Loucy (cell line): Measurements from ENCODE around the gene PEAK1.

Experiments used
- H2AFZ ChIP-seq: fragments of 200-600 bp; sonication (generic); 2 replicates; pipeline ENCODE4 v1.6.0; 2016; ENCODE audit warnings: antibody characterized with exemption, mild to moderate bottlenecking, low read length, moderate library complexity
- H3F3A ChIP-seq: fragments of 200-600 bp; 2 replicates; pipeline ENCODE4 v1.6.0; 2016; ENCODE audit warnings: antibody characterized with exemption, low read depth, mild to moderate bottlenecking
- H3K27me3 ChIP-seq: fragments of 200-600 bp; sonication (generic); 2 replicates; pipeline ENCODE4 v1.6.1; 2014; ENCODE audit warnings: low read length, mild to moderate bottlenecking; ENCODE audit not compliant: insufficient read depth, poor library complexity, severe bottlenecking
- H3K36me3 ChIP-seq: fragments of 200-600 bp; sonication (generic); 2 replicates; pipeline ENCODE4 v1.6.1; 2016; ENCODE audit warnings: low read length; ENCODE audit not compliant: insufficient read depth
- H3K4me1 ChIP-seq: fragments of 200-600 bp; sonication (generic); 2 replicates; pipeline ENCODE4 v1.5.1; 2014; ENCODE audit warnings: low read length, mild to moderate bottlenecking; ENCODE audit not compliant: insufficient read depth, poor library complexity, severe bottlenecking
- H3K4me2 ChIP-seq: fragments of 200-600 bp; sonication (generic); 2 replicates; pipeline ENCODE4 v1.6.0; 2014; ENCODE audit warnings: antibody characterized with exemption, low read length, low read depth, mild to moderate bottlenecking; ENCODE audit not compliant: poor library complexity, severe bottlenecking
- H3K4me3 ChIP-seq: fragments of 200-600 bp; sonication (generic); 2 replicates; pipeline ENCODE4 v1.5.1; 2014; ENCODE audit warnings: low read length, mild to moderate bottlenecking, mixed read lengths; ENCODE audit not compliant: poor library complexity, severe bottlenecking
- H3K79me2 ChIP-seq: fragments of 200-600 bp; sonication (generic); 2 replicates; pipeline ENCODE4 v1.6.1; 2014; ENCODE audit warnings: low read length; ENCODE audit not compliant: insufficient read depth
- H3K9ac ChIP-seq: fragments of 200-600 bp; sonication (generic); 2 replicates; pipeline ENCODE4 v1.6.0; 2014; ENCODE audit warnings: mild to moderate bottlenecking, low read depth, low read length, moderate library complexity; ENCODE audit not compliant: poor library complexity, severe bottlenecking
- H3K9me2 ChIP-seq: fragments of 200-600 bp; sonication (generic); replicated peaks from 2 replicates; pipeline ENCODE4 v1.6.1; 2016; ENCODE audit warnings: low read depth, low read length, mixed read lengths
- H3K9me3 ChIP-seq: fragments of 200-600 bp; sonication (generic); 2 replicates; pipeline ENCODE4 v1.6.1; 2014; ENCODE audit warnings: mild to moderate bottlenecking, antibody characterized with exemption, low read length, low read depth; ENCODE audit not compliant: insufficient read depth
- H4K20me1 ChIP-seq: fragments of 200-600 bp; sonication (generic); 2 replicates; pipeline ENCODE4 v1.6.0; 2014; ENCODE audit warnings: antibody characterized with exemption, low read length, mild to moderate bottlenecking; ENCODE audit not compliant: insufficient read depth, poor library complexity, severe bottlenecking
- CTCF ChIP-seq: fragments of 200-600 bp; sonication (generic); conservative IDR thresholded peaks from 2 replicates; pipeline ENCODE4 v1.5.1; 2014; ENCODE audit warnings: mild to moderate bottlenecking, antibody characterized with exemption, low read length
- EZH2phosphoT487 ChIP-seq: fragments of 200-600 bp; IDR thresholded peaks from 2 replicates; pipeline ENCODE4 v1.6.1; 2018; ENCODE audit warnings: antibody characterized with exemption, mild to moderate bottlenecking, moderate library complexity, borderline replicate concordance

PEAK1 gene

GRCh38 chr15:77226652-77227051, 193.3 kb downstream of the PEAK1 start:
- Histone ChIP-seq H3K36me3 (no peaks in the 10 kb centered on the region), H3K79me2 (no peaks in the 10 kb centered on the region), H3K9me3 (no peaks in the 10 kb centered on the region), H3K4me3 (no peak overlapping the region), H4K20me1 (peaks cover 3% of the 10 kb centered on the region), H3K4me1 (peaks cover 36% of the 10 kb centered on the region), H3K4me2 (no peak overlapping the region), H3K27me3 (no peaks in the 10 kb centered on the region), H3K9ac (no peak overlapping the region), H3F3A (peaks cover 18% of the 10 kb centered on the region), H2AFZ (no peak overlapping the region), H3K9me2 (no peaks in the 10 kb centered on the region)
- TF ChIP-seq EZH2phosphoT487 (no peak), CTCF (no peak)

- Histone ChIP-seq H4K20me1 (peaks cover 3% of the 10 kb centered on the region), H3K4me1 (peaks cover 28% of the 10 kb centered on the region), H3K36me3 (no peaks in the 10 kb centered on the region), H3K4me2 (no peak overlapping the region), H3K27me3 (no peaks in the 10 kb centered on the region), H3F3A (peaks cover 18% of the 10 kb centered on the region), H2AFZ (no peak overlapping the region), H3K79me2 (no peaks in the 10 kb centered on the region), H3K4me3 (no peak overlapping the region), H3K9ac (no peak overlapping the region), H3K9me3 (no peaks in the 10 kb centered on the region), H3K9me2 (no peaks in the 10 kb centered on the region)
- TF ChIP-seq EZH2phosphoT487 = no peak
Observed at GRCh38 chr15:77225646-77226045, 194.3 kb downstream of the PEAK1 start.

GRCh38 chr15:77225088-77225487, 194.8 kb downstream of the PEAK1 start:
- H4K20me1 ChIP-seq = peaks cover 3% of the 10 kb centered on the region
- no peak overlapping the region for H2AFZ ChIP-seq
- no peaks in the 10 kb centered on the region for H3K36me3 ChIP-seq
- H3F3A ChIP-seq = peaks cover 18% of the 10 kb centered on the region
- H3K4me2 ChIP-seq = peak overlapping the region; percentile 65
- no peaks in the 10 kb centered on the region for H3K9me3 ChIP-seq
- no peak overlapping the region for H3K9ac ChIP-seq
- TF ChIP-seq EZH2phosphoT487 (no peak), CTCF (no peak)
- H3K27me3 ChIP-seq = no peaks in the 10 kb centered on the region
- H3K4me3 ChIP-seq = no peak overlapping the region
- H3K9me2 ChIP-seq = no peaks in the 10 kb centered on the region
- H3K79me2 ChIP-seq = no peaks in the 10 kb centered on the region
- peaks cover 28% of the 10 kb centered on the region for H3K4me1 ChIP-seq

GRCh38 chr15:77224352-77224751, 195.6 kb downstream of the PEAK1 start:
- no peak for TF ChIP-seq CTCF
- no peak for TF ChIP-seq EZH2phosphoT487
- Histone ChIP-seq H2AFZ (no peak overlapping the region), H3K79me2 (no peaks in the 10 kb centered on the region), H3K9me2 (no peaks in the 10 kb centered on the region), H3K4me1 (peaks cover 28% of the 10 kb centered on the region), H3K27me3 (no peaks in the 10 kb centered on the region), H3K4me2 (peak overlapping the region; percentile 65), H4K20me1 (peaks cover 3% of the 10 kb centered on the region), H3K9ac (peak overlapping the region; percentile 22), H3K4me3 (peak overlapping the region; percentile 44), H3K36me3 (no peaks in the 10 kb centered on the region), H3F3A (peaks cover 18% of the 10 kb centered on the region), H3K9me3 (no peaks in the 10 kb centered on the region)
